Measurements from ENCODE around the gene OSBPL9.
"Not testable (repeated sequence)": the region's sequence is repeated elsewhere in the genome, so short reads cannot be mapped to it uniquely, and the experiment has no call there.

OSBPL9 gene

DNA sequence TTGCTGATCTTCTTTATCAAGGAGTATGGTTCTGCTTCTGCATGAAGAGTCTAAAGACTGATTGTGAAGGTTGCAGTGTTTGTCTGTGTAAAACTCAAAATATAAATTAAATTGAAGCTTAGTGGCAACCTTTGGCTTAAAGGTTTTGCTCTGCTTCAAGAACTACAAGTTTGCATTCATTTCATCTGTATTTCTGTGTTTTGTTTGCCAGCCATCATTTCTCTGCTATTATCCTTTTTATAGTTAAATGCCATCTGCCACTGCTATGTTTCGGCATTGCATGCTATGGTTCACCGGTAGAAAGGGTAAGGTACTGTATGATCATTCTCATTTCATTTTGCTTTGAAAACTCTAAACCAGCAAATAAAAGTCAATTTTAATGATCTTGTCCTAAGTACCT lies 52.9 kb downstream of the OSBPL9 start:
- no peak for FAIRE-seq

DNA sequence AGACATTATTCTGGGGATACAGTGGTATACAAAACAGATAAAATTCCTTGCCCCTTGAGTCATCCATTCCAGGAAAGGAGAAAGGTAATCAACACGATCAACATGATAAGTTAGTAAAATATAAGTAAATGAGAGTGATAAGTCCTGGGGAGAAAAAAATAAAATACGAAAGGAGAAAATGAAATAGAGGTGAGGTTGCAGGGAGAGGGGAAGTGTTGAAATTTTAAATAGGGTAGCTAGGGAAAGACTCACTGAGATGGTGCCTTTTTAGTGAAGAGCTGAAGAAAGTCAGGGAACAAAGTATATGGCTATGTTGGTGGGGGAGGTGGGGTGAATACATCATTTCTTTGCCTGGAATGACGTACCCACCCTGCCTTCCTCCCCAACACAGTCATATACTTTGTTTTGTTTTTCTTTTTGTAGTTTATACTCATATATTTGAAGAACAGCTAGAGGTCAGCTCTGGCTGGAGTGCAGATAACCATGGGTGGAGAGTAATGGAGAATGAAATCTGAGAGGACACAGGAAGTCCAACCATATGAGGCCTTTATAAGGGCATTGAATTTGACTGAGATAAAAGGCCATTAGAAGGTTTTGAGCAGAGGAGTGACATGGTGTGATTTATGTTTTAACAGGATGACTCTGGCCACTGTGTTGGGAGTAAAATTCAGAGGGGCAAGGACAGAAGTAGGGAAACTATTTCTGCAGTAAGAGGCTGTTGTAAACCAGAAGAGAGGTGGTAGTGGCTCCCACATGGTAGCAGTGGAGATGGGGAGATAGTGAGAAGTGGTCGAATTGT lies 54.8 kb downstream of the OSBPL9 start:
- FAIRE-seq = no peak

DNA sequence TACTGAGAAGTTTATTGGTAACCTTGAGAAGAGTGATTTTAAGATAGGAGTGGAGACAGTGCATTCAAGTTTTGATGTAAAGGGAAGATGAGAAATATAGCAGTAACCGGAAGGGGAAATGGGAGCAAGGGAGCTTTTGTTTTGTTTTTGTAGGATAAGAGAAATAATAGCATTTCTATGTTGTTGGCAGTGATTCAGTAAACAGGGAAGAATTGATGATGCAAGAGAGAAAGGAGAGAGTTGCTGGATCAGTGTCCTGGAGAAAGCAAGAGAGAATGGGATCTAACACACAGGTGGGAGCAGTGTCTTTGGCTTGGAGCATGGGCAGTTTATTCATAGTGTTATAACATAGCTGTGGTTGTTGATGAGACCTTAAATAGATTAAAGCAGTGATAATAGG lies 56.4 kb downstream of the OSBPL9 start:
- no peak for FAIRE-seq

DNA sequence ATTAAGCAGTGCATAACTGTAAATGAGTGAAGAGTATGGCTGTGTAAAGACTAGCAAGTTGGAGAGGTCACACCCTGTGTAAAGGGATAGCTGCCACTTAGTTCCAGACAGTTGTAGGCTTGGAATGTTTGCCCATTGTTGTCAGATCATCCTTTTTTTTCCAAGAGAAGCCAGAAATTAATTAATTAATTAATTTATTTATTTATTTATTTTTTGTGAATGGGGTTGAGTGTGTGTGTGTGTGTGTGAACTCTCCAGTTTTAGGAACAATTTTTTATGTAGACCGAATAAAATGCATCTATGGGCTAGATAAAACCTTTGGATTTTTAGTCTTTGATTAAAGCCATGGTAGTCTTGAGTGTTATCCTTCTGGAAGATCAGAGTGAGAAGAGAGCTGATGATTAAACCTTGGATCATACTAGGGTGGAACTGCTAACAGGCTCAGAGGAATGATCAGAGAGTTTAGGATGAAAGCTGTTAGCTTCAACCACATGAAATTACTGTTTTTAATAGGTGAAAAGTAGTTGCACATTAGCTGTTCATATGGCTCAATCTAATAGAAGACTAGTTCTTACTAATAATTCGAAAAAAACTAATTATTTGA lies 58.4 kb downstream of the OSBPL9 start:
- FAIRE-seq = no peak

DNA sequence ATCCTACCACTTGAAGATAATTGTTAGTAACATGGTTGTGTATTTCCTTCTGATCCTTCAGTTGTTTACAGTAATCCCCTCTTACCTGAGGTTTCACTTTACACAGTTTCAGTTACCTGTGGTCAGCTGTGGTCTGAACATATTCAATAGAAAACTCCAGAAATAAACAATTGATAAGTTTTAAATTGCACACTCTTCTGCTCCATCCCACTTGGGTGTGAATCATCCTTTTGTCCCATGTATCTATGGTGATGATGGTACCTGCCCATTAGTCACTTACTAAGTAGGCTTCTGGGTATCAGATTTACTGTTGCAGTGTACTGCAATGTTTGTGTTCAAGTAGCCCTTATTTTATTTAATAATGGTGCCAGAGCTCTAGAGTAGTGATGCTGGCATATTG lies 62.5 kb downstream of the OSBPL9 start:
- FAIRE-seq = no peak

DNA sequence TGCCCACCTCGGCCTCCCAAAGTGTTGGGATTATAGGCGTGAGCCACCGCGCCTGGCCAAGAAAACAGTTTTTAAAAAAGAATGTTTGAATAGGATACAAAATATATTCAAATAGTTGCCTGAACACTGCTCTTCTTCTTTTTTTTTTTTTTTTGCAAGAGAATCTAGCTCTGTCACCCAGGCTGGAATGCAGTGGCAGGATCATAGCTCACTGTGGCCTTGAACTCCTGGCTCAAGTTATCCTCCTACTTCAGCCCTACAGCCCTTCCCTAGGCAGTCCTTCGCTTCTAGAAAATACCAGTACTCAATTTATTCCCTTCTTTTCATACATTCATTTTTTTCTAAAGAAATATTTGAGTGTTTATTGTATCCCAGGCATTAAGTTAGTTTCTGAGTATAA lies 67.9 kb downstream of the OSBPL9 start:
- FAIRE-seq = no peak

DNA sequence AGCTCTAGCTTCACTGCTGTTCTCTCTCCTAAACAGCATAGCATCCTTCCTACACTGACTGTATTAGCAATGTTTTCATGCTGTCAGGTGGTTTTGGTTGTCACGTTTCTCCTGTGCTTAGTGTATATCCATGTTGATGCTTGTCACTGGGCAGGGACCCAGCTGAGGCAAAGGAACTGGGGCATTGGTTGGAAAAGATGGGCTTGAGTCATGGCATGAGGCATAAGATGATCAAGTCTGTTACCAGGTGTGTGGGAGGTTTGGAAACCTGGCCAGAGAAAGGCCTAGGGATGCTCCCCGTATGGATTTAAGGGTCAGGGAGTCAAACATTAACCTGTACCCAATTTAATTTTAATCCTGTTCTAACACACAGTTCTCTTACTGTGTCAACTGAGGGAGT lies 69.6 kb downstream of the OSBPL9 start:
- no peak for FAIRE-seq

DNA sequence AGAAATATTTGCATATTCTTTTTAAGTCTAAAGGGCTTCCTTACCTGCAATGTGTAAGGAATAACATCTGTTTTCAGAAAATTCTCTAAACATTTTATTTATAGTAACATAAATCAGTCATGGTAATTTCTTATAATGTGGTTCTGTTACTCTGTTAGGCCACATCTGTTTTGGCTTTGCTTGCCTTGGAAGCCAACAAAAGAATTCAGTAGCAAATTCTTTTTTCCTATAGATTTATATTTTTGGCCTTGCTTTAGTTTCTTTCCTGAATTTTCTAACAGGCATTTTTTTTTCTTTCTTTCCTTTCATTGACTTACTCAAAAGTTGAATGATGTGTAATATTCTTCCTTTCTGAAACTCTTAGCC lies 72.2 kb downstream of the OSBPL9 start:
- no peak for FAIRE-seq

DNA sequence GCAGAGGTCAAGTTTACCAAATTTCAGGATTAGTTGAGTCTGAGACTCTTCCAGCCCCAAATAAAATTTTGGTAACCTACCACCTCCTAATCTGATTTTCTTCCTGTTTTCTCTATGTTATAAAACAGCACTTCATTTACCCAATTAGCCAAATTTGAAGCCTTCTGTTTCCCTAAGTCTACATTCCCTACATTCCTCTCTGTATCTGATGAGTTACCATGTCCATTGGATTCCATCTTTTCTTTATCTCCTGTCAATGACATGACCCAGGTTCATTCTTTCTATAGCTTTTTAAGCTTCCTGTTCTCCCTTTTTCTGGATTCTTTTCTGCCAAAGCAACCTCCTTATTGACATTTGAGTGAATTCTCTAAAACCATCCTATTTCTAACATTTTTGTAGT lies 72.8 kb downstream of the OSBPL9 start:
- FAIRE-seq = no peak

DNA sequence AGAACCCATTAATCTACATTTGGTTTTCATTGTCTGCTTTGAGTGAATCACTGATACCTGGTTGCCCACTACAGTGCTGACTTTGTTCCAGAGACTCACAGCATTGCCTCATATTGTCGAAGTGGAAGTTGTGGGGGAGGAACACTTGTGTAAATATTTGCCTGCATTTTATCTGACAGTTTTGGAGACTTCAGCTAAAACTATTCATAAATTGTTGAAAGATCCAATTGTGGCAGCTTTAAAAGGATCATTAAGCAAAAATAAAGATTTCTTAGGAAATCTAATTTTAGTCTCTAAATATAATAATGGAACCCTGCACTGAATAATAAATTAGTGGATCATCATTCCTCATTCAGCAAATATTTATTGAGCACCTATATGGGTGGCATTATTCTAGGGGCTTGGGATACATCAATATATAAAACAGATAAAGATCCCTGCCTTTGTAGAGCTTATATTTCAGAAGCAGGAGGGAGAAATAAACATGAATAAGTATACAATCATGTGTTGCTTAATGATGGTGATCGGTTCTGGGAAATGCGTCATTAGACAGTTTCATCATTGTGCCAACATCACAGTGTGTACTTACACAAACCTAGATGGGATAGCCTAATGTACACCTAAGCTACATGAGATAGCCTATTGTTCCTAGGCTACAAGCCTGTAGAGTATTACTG lies 73.5 kb downstream of the OSBPL9 start:
- no peak for FAIRE-seq

DNA sequence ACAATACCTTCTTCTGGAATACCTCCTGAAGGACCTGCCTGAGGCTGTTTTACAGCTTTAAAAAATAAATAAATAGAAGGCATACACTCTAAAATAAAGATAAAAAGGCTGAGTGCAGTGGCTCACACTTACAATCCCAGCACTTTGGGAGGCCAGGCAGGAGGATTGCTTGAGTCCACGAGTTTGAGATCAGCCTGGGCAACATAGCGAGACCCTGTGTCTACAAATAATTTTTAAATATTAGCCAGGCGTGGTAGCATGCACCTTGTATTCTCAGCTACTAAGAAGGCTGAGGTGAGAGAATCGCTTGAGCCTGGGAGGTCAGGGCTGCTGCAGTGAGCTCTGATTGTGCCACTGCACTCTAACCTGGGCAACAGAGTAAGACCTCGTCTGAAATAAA lies 75.0 kb downstream of the OSBPL9 start:
- FAIRE-seq = no peak

DNA sequence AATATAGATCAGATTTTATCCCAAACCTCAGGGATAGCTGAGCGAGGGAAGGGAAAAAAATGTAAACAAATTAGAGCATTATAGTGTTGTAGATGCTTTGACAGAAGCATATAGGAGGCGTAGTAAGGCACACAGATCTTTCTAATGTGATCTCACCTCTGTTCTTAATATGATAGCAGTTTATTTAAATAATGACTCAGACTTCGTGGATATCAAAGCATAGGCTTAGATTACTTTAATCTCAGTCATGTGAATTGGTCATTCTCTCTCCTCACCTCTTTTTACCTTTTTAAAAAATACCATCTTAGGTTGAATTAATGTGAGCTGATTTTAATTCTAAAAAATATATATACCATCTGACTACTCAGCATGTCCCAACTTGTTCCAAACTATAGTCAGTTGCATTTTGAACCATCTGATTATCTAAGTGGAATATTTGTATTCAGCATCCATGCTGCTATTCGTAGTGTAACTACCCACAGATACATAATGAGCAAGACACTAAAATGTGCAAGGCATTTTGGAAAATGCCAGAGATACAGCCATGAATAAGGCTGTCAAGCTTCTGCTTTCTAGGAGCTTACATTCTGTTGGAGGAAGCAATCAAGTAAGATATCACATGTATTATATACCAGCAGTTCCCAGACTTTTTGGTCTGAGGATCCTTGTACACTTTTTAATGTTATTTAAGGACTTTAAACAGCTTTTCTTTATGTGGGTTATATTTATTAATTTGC lies 76.7 kb downstream of the OSBPL9 start:
- no peak for FAIRE-seq

DNA sequence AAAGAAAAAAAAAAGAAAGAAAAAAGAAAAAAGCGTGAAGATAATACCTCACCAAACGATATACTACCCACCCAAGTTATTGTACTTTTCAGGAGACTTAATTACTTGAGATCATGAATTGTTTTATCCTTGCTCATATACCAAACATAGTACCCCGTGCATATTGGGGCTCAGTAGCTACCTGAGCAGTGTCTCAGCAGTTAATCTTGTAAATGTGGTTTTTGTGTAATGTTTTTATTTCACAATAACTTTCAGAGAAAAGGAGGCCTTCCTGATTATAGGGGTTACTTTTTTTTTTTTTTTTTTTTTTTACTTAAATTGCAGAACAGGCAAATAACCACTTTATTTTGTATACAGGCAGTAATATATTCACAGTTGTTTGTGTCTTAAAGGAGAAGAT lies 80.3 kb downstream of the OSBPL9 start:
- no peak for FAIRE-seq

DNA sequence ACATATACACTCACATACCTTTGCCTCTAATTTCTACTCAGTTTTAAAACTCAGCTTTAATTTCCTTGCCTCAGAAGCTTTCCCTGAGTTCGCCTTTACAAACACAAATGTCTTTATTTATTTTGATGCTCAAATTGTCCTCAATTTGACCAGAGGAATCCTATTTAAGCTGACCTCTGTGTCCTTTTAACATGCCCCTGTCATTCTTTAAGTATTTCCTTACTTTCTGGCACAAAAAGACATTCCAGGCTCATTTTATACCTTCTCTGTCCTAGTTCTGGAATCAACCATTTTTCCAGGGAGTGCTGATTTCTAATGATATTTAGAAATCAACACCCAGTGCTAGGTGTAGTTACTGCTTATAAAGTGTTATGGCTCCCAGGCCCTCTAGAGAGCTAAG lies 82.5 kb downstream of the OSBPL9 start:
- FAIRE-seq = no peak

DNA sequence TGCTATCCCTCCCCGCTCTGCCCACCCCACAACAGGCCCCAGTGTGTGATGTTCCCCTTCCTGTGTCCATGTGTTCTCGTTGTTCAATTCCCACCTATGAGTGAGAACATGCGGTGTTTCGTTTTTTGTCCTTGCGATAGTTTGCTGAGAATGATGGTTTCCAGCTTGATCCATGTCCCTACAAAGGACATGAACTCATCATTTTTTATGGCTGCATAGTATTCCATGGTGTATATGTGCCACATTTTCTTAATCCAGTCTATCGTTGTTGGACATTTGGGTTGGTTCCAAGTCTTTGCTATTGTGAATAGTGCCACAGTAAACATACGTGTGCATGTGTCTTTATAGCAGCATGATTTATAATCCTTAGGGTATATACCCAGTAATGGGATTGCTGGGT lies 84.9 kb downstream of the OSBPL9 start:
- not testable (repeated sequence) for FAIRE-seq

DNA sequence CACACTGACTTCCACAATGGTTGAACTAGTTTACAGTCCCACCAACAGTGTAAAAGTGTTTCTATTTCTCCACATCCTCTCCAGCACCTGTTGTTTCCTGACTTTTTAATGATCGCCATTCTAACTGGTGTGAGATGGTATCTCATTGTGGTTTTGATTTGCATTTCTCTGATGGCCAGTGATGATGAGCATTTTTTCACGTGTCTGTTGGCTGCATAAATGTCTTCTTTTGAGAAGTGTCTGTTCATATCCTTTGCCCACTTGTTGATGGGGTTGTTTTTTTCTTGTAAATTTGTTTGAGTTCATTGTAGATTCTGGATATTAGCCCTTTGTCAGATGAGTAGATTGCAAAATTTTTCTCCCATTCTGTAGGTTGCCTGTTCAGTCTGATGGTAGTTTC lies 85.3 kb downstream of the OSBPL9 start:
- not testable (repeated sequence) for FAIRE-seq

DNA sequence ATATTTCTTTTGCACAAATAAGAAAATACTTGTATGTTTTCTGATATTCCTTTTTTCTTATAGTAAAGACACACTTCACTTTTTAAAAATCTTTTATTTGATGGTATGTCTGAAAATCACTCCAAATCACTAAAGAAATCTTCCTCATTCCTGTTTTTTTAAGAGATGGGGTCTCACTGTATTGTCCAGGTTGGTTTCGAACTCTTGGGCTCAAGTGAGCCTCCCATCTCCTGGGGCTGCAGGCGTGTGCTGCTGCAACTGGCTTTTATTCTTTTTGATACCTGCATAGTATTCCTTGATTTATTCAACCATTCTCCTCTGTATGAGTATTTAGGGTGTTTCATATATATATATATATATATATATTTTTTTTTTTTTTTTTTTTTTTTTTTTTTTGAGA lies 88.1 kb downstream of the OSBPL9 start:
- no peak for FAIRE-seq

DNA sequence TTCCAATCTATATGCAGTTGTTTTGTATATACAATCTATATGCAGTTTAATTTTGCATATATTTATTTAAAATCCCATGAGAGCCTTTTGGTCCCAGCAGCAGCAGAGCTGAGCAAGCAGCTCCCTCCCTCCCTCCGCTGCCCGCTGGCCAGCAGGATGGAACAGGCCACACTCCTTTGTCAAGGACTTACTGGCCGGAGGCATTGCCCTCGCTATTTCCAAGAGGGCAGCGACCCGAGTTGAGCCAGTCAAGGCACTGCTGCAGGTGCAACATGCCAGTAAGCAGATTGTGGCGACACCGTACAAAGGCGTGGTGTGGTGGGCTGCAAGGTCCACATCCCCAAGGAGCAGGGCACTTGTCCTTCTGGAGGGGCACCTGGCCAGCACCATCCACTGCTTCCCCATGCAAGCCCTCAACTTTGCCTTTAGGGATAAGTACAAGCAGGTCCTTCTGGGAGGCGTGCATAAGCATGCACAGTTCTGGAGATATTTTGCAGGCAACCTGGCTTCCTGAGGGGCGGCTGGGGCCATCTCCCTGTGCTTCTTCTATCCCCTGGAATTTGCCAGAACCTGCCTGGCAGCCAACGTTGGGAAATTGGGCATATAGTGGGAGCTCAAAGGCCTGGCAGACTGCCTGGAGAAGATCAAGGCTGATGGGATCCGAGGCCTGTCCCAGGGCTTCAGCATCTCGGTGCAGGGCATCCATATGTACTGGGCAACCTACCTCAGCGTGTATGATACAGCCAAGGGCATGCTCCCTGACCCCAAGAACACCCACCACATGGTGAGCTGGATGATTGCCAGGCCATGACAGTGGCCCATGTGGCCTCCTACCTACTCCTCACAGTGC lies 92.2 kb downstream of the OSBPL9 start:
- no peak for FAIRE-seq

DNA sequence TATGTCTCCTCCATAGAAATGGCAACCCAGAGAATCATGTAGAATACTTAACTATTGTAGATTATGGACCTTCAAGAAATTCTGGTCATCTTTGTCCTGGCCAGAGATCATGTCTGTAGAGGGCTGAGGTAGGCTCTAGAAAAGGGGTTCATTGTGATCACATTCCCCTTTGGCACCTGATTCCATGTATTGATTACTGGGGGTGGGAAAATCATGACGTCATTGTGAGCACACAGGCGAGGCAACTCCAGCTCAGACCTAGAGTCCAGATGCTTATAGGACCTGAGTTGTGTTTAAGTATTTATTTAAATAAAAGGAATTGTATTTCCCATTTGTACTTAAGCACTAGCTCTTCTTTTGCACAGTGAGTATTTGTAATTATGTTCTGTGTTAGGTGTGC lies 93.1 kb downstream of the OSBPL9 start:
- no peak for FAIRE-seq

DNA sequence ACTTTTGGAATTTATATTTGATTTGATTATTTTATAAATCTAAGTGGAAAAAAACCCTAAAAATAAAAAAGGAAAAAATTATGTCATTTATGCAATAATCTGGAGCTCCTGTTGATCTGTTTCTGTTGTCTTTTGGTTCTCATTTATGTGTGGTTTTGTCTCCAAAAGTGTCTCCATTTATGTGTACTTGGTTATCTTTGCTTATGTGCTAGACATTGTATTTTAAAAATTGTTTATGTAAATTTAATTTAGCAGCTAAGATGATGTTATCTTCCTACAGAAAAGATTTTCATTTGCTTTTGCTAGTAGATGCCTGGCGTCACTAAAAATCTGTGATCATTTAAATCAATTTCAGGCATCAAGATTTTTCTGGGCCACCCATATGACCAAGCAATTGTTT lies 95.7 kb downstream of the OSBPL9 start:
- FAIRE-seq = no peak

DNA sequence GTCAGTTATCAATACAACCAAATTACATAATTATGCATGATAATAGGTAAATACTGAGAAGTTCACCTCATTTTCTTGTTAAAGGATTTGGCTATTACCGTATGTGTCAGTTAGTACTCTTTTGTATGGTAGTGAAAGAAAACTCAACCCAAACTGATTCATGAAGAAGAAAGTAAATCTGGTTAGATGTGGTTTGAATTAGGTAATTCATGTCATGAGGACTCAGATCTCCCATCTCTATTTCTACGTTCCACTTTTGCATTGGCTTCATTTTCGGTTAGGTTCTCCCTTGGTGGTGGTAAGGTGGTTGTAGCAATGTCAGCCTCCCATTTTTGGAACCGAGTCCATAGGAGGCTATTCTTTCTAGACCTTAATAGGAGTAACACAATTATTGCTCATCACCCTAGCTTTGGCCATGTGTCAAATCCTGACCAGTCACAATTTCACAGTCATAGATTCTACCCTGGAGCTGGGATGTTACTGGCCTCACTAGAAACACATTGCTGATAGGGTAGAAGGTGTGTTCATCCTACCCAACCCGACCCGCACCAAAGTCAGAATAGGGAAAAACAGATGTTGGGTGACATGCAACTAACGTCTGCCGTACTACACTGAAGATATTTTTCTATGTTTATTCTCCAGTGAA lies 97.6 kb downstream of the OSBPL9 start:
- no peak for FAIRE-seq

DNA sequence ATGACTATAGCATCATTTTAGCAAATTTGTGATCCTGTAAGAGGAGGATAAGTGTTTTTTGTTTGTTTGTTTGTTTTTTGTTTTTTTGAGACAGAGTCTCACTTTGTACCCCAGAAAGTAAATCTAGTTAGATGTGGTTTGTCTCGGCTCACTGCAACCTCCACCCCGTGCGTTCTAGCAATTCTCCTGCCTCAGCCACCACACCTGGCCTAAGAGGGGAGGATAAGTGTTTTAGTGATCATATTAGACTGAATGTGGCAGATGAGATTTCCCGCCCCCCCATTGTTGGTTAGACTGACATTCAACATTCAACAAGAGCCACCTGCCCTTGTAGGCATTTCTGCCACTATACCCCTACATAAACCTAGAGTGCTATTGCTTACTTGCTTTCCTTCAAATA lies 98.5 kb downstream of the OSBPL9 start:
- FAIRE-seq = no peak

Measured in endometrium (tissue), 2 donors.